NCI-H1092 treated with DMSO at 0.1 percent for 48 hours (cell line): ENCODE measurements around the gene EPHA10.
"Not testable (repeated sequence)": the region's sequence is repeated elsewhere in the genome, so short reads cannot be mapped to it uniquely, and the experiment has no call there.

Experiments used
- DNase-seq: peaks from one replicate; lab custom pipeline; 2025; lab: John Stamatoyannopoulos, UW

The EPHA10 gene

GRCh38 chr1:37771440-37771839, 6.5 kb upstream of the EPHA10 start:
- DNase-seq: not testable (repeated sequence)

GRCh38 chr1:37767488-37767887, 2.6 kb upstream of the EPHA10 start:
- no peak for DNase-seq

- peak; percentile 20 for DNase-seq
Measured at GRCh38 chr1:37765916-37766664, 1.2 kb upstream of the EPHA10 start.

GRCh38 chr1:37764414-37764825, 500 bp downstream of the EPHA10 start:
- DNase-seq: peak; percentile 37

- DNase-seq: no peak
Measured at GRCh38 chr1:37763791-37764413, 1.0 kb downstream of the EPHA10 start.

GRCh38 chr1:37762516-37762915, 2.4 kb downstream of the EPHA10 start:
- DNase-seq: no peak

- no peak for DNase-seq
Measured at GRCh38 chr1:37761416-37762095, 3.4 kb downstream of the EPHA10 start.

GRCh38 chr1:37759451-37759850, 5.5 kb downstream of the EPHA10 start:
- no peak for DNase-seq

GRCh38 chr1:37755951-37756560, 8.9 kb downstream of the EPHA10 start:
- no peak for DNase-seq

- DNase-seq: no peak
Measured at GRCh38 chr1:37755290-37755689, 9.6 kb downstream of the EPHA10 start.

GRCh38 chr1:37753473-37754321, 11.2 kb downstream of the EPHA10 start:
- DNase-seq: no peak

- peak; percentile 54 for DNase-seq
Measured at GRCh38 chr1:37752583-37753471, 12.1 kb downstream of the EPHA10 start.

GRCh38 chr1:37752213-37752582, 12.7 kb downstream of the EPHA10 start:
- no peak for DNase-seq

- no peak for DNase-seq
Measured at GRCh38 chr1:37748565-37748964, 16.4 kb downstream of the EPHA10 start.

GRCh38 chr1:37746806-37747205, 18.1 kb downstream of the EPHA10 start:
- no peak for DNase-seq

GRCh38 chr1:37741662-37742061, 23.3 kb downstream of the EPHA10 start:
- DNase-seq: no peak

GRCh38 chr1:37741130-37741529, 23.8 kb downstream of the EPHA10 start:
- no peak for DNase-seq

GRCh38 chr1:37739222-37739621, 25.7 kb downstream of the EPHA10 start:
- no peak for DNase-seq

- DNase-seq: not testable (repeated sequence)
Measured at GRCh38 chr1:37738619-37739018, 26.3 kb downstream of the EPHA10 start.

GRCh38 chr1:37737975-37738374, 26.9 kb downstream of the EPHA10 start:
- DNase-seq: not testable (repeated sequence)
